GM12878 (cell line): ENCODE measurements around the gene GTF3C1. TPM values are rescaled to one million over a fixed set of nuclear protein-coding genes. Genes with fewer than 3 reads are reported as not detected.

Experiments
- ATAC-seq: fragments of 200-7000 bp; cut with Tn5 transposase; 3 replicates; pipeline ENCODE4 v1.9.1; 2020; ENCODE audit warnings: mild to moderate bottlenecking, moderate library complexity
- BruUV-seq: library from RNA; stranded (reverse); fragments of 400-500 nt; replicated peaks from 2 replicates; lab custom pipeline; 2021; lab: Mats Ljungman, UMichigan
- CTCF ChIA-PET: fragments of 300-600 bp; sonication (Branson Sonifier 250); formaldehyde crosslinking; extraction: SDS; loops from one replicate; lab custom pipeline; 2021; ENCODE audit warnings: inconsistent platforms; lab: Yijun Ruan, JAX
- POLR2A ChIA-PET: fragments of 350-600 bp; formaldehyde crosslinking; extraction: SDS; loops from one replicate; lab custom pipeline; 2021; ENCODE audit warnings: inconsistent platforms; lab: Charles Lee
- RAD21 ChIA-PET: fragments of 300-600 bp; sonication (Branson Sonifier 250); formaldehyde crosslinking; loops from one replicate; lab custom pipeline; 2023; ENCODE audit warnings: antibody characterized with exemption; ENCODE audit not compliant: unreplicated experiment; lab: Charles Lee
- SMC1A ChIA-PET: fragments of 300-600 bp; sonication (Branson Sonifier 250); formaldehyde crosslinking; loops from one replicate; lab custom pipeline; 2023; ENCODE audit not compliant: unreplicated experiment, uncharacterized antibody; lab: Charles Lee
- DNase-seq: peaks from one replicate; pipeline ENCODE4 v3.0.0-alpha.2; 2011; ENCODE audit warnings: low read depth, low spot score
- FAIRE-seq: peaks from 3 replicates; lab custom pipeline; 2011; peaks lifted over from hg19 to GRCh38; lab: Jason Lieb, UNC
- H2AFZ ChIP-seq: 2 replicates; pipeline ENCODE4 v1.6.0; 2011; ENCODE audit warnings: low read depth, low read length, control low read depth; ENCODE audit not compliant: control insufficient read depth
- H3K27ac ChIP-seq: 2 replicates; pipeline ENCODE4 v1.5.1; 2011; ENCODE audit warnings: control low read depth; ENCODE audit not compliant: control insufficient read depth, insufficient read depth
- H3K27me3 ChIP-seq, 2 experiments: replicated peaks in 1 of 2; 2 replicates each; pipeline versions ENCODE4 v1.6.0 to v1.6.1; 2011; ENCODE audit warnings: low read length in 1 of 2; ENCODE audit not compliant: control insufficient read depth in 2 of 2, insufficient read depth in 2 of 2
- H3K36me3 ChIP-seq, 2 experiments: 2 replicates each; pipeline ENCODE4 v1.5.1; 2011; ENCODE audit warnings: low read length in 1 of 2; ENCODE audit not compliant: control insufficient read depth in 2 of 2, insufficient read depth in 2 of 2
- H3K4me1 ChIP-seq: 2 replicates; pipeline ENCODE4 v1.6.1; 2011; ENCODE audit warnings: mild to moderate bottlenecking, low read length, moderate library complexity, mixed read lengths; ENCODE audit not compliant: control insufficient read depth, insufficient read depth
- H3K4me2 ChIP-seq: 2 replicates; pipeline ENCODE4 v1.6.0; 2011; ENCODE audit warnings: control low read depth; ENCODE audit not compliant: control insufficient read depth, insufficient read depth
- H3K4me3 ChIP-seq: fragments of 200-600 bp; sonication (generic); 2 replicates; pipeline ENCODE4 v1.5.1; 2016
- H3K79me2 ChIP-seq: 2 replicates; pipeline ENCODE4 v1.6.0; 2011; ENCODE audit warnings: low read length; ENCODE audit not compliant: control insufficient read depth, insufficient read depth
- H3K9ac ChIP-seq: 2 replicates; pipeline ENCODE4 v1.8.0; 2011; ENCODE audit warnings: low read length, control low read depth, mixed read lengths; ENCODE audit not compliant: control insufficient read depth, insufficient read depth
- H3K9me3 ChIP-seq: replicated peaks from 3 replicates; pipeline ENCODE4 v1.5.1; 2011; ENCODE audit warnings: mild to moderate bottlenecking, low read length; ENCODE audit not compliant: control insufficient read depth, insufficient read depth
- H4K20me1 ChIP-seq: 2 replicates; pipeline ENCODE4 v1.6.0; 2011; ENCODE audit not compliant: control insufficient read depth, insufficient read depth
- CREB1 ChIP-seq: IDR thresholded peaks from 2 replicates; pipeline ENCODE4 v1.6.1; 2012; ENCODE audit warnings: low read depth, mild to moderate bottlenecking, inconsistent platforms
- JUNB ChIP-seq: IDR thresholded peaks from 2 replicates; pipeline ENCODE4 v1.6.1; 2016; ENCODE audit warnings: antibody characterized with exemption, mild to moderate bottlenecking
- JUND ChIP-seq: IDR thresholded peaks from 2 replicates; pipeline ENCODE4 v1.6.1; 2012; ENCODE audit warnings: low read depth, mild to moderate bottlenecking, low read length, improper control_type of control experiment, moderate library complexity
- WGBS: methylation state at CpG from one replicate; pipeline ENCODE4 v1.1.6; 2016; ENCODE audit warnings: low lambda C conversion rate; ENCODE audit not compliant: insufficient replicate concordance, insufficient coverage; ENCODE audit errors: missing lambda C conversion rate; 5-methylcytosine and 5-hydroxymethylcytosine counted together
- in situ Hi-C: fragments of 300-500 bp; cut with MboI; formaldehyde crosslinking; loops from 9 replicates; pipeline ENCODE4 v1.14.3; 2018; ENCODE audit warnings: mixed read lengths
- intact Hi-C: fragments of 100-400 bp; cut with micrococcal nuclease; formaldehyde crosslinking; loops from one replicate; pipeline ENCODE4 v1.14.2; 2022; ENCODE audit not compliant: unreplicated experiment
- polyA plus RNA-seq, 11 experiments: library from polyadenylated mRNA; depleted of rRNA in 4 of 11; unstranded in 6 of 11; stranded (reverse) in 5 of 11; fragments of >200 nt; fragmentation: Nextera tagmentation in 4 of 11; fragmentation: Illumina TruSeq in 1 of 11; extraction: Ambion mirVana in 4 of 11; extraction: Trizol in 1 of 11; gene quantifications; 1 replicate in 1 of 11; 2 replicates in 10 of 11; pipeline versions ENCODE4 v1.2.1 to v1.2.3, GENCODE V29; 2011 to 2016; ENCODE audit warnings: inconsistent platforms in 2 of 11, missing spikeins in 2 of 11, low read depth in 1 of 11
- total RNA-seq, 4 experiments: library from RNA; depleted of rRNA in 3 of 4; stranded (reverse); fragments of >200 nt in 3 of 4; fragmentation: Illumina TruSeq in 1 of 4; extraction: Trizol in 1 of 4; gene quantifications; 2 replicates each; pipeline versions ENCODE4 v1.2.1 to v1.2.3, GENCODE V29; 2013 to 2021

Gene GTF3C1
- total and polyA plus RNA-seq, 10 of the 15 experiments (the other 5 are each of a cell fraction or from before 2014, with no cell fraction given), result 0.98 to 60.9 (median 34.3) TPM

GRCh38 chr16:27431773-27432532, 117.8 kb downstream of the GTF3C1 start:
- POLR2A ChIA-PET, result interaction anchor here (0.9 to 1.9 kb wide), 5 partner anchors 9 to 40 kb away, joined by 3 to 10 read pairs (median 4); no protein-coding TSS in a partner anchor
- Histone ChIP-seq H3K27ac (peak overlapping the region; percentile 88), H3K4me1 (peaks cover 58% of the 10 kb centered on the region), H3K4me3 (no peak overlapping the region), H3K79me2 (peaks cover 70% of the 10 kb centered on the region), H2AFZ (no peak overlapping the region), H3K36me3 (peaks cover 40 to 62% of the 10 kb centered on the region in 2 experiments), H3K9me3 (no peaks in the 10 kb centered on the region)
- no TSS peak for BruUV-seq
- RAD21 ChIA-PET, result interaction anchor here (1.2 to 2.3 kb wide), 4 partner anchors 19 to 33 kb away, joined by 4 to 10 read pairs (median 6); no protein-coding TSS in a partner anchor
- WGBS, result 17% methylated on average over 15 of the region's 15 CpGs
- no peak; the same call in 2 of the 3 replicates for ATAC-seq
- in situ Hi-C loops, result no loop called here
- CTCF ChIA-PET, result interaction anchor here (1.3 to 6.7 kb wide), 3 partner anchors 19 to 64 kb away, joined by 3 to 113 read pairs (median 4); partner anchors contain the start of gene IL21R
- intact Hi-C loops, result no loop called here
- 0 out of 2 replicates have a peak, but pooled peaks have one; percentile 7 for TF ChIP-seq CREB1
- TF ChIP-seq JUND, result no peak
- 0 out of 2 replicates have a peak, but pooled peaks have one; percentile 8 for TF ChIP-seq JUNB
- TF ChIP-seq, all 136 proteins: peak for 2
- Histone ChIP-seq H3K27me3 (no peaks in the 10 kb centered on the region), H3K4me2 (no peak overlapping the region; the same call in 1 of the 2 replicates), H3K9ac (no peak overlapping the region), H4K20me1 (no peaks in the 10 kb centered on the region)
- FAIRE-seq (no peak), DNase-seq (no peak)
- SMC1A ChIA-PET, result interaction anchor here (1.4 to 11.7 kb wide), 3 partner anchors 13 to 28 kb away, joined by 3 to 161 read pairs (median 11); partner anchors contain the start of gene IL21R
